ENCODE data around the gene WWOX.

WWOX gene

DNA sequence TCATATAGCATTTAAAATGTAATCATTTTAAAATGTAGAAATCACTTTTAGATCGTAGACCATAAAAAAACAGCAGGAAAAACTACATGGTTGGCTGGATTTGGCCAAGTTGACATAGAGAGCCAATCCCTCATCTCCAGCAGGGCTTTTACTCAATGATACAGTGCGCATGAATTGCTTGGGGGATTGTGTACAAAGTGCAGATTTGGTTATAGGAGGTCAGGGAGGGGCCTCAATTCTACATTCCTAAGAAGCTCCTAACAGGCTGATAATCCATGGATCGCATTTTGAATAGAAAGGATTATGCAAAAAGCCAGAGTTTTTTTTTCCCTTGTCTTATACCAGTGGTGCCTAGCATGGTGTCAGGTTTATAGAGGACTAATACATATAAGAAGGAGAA, 1056.0 kb downstream of the WWOX start:
- TF ChIP-seq, protein P1, sequence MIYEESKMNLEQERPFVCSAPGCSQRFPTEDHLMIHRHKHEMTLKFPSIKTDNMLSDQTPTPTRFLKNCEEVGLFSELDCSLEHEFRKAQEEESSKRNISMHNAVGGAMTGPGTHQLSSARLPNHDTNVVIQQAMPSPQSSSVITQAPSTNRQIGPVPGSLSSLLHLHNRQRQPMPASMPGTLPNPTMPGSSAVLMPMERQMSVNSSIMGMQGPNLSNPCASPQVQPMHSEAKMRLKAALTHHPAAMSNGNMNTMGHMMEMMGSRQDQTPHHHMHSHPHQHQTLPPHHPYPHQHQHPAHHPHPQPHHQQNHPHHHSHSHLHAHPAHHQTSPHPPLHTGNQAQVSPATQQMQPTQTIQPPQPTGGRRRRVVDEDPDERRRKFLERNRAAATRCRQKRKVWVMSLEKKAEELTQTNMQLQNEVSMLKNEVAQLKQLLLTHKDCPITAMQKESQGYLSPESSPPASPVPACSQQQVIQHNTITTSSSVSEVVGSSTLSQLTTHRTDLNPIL (CRISPR knock-in tag; IDR thresholded peaks at IDR 0.05; ENCODE audit: low read depth): no peak
- TF ChIP-seq, protein P2, sequence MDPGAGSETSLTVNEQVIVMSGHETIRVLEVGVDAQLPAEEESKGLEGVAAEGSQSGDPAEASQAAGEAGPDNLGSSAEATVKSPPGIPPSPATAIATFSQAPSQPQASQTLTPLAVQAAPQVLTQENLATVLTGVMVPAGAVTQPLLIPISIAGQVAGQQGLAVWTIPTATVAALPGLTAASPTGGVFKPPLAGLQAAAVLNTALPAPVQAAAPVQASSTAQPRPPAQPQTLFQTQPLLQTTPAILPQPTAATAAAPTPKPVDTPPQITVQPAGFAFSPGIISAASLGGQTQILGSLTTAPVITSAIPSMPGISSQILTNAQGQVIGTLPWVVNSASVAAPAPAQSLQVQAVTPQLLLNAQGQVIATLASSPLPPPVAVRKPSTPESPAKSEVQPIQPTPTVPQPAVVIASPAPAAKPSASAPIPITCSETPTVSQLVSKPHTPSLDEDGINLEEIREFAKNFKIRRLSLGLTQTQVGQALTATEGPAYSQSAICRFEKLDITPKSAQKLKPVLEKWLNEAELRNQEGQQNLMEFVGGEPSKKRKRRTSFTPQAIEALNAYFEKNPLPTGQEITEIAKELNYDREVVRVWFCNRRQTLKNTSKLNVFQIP (CRISPR knock-in tag; IDR thresholded peaks at IDR 0.05; ENCODE audit: borderline replicate concordance, low read depth): no peak
- TF ChIP-seq CSDC2 (CRISPR knock-in tag; IDR thresholded peaks at IDR 0.05): no peak
- no peak for TF ChIP-seq SNAI2 (CRISPR knock-in tag; IDR thresholded peaks at IDR 0.05)
- no peak for TF ChIP-seq ZC3H10 (CRISPR knock-in tag; IDR thresholded peaks at IDR 0.05)
- TF ChIP-seq ZFP3 (CRISPR knock-in tag; IDR thresholded peaks at IDR 0.05): no peak
- no peak for TF ChIP-seq ZNF565 (CRISPR knock-in tag; conservative IDR thresholded peaks at IDR 0.05; ENCODE audit: low read depth)
- TF ChIP-seq ESRRG (CRISPR knock-in tag; IDR thresholded peaks at IDR 0.05): no peak
- TF ChIP-seq ZNF70 (CRISPR knock-in tag; IDR thresholded peaks at IDR 0.05): no peak
- TF ChIP-seq ZNF8 (CRISPR knock-in tag; IDR thresholded peaks at IDR 0.05): no peak
- no peak for TF ChIP-seq TCF4 (CRISPR knock-in tag; IDR thresholded peaks at IDR 0.05; ENCODE audit: borderline replicate concordance)
- TF ChIP-seq TOX (CRISPR knock-in tag; IDR thresholded peaks at IDR 0.05; ENCODE audit: borderline replicate concordance): no peak
- TF ChIP-seq, protein P3, sequence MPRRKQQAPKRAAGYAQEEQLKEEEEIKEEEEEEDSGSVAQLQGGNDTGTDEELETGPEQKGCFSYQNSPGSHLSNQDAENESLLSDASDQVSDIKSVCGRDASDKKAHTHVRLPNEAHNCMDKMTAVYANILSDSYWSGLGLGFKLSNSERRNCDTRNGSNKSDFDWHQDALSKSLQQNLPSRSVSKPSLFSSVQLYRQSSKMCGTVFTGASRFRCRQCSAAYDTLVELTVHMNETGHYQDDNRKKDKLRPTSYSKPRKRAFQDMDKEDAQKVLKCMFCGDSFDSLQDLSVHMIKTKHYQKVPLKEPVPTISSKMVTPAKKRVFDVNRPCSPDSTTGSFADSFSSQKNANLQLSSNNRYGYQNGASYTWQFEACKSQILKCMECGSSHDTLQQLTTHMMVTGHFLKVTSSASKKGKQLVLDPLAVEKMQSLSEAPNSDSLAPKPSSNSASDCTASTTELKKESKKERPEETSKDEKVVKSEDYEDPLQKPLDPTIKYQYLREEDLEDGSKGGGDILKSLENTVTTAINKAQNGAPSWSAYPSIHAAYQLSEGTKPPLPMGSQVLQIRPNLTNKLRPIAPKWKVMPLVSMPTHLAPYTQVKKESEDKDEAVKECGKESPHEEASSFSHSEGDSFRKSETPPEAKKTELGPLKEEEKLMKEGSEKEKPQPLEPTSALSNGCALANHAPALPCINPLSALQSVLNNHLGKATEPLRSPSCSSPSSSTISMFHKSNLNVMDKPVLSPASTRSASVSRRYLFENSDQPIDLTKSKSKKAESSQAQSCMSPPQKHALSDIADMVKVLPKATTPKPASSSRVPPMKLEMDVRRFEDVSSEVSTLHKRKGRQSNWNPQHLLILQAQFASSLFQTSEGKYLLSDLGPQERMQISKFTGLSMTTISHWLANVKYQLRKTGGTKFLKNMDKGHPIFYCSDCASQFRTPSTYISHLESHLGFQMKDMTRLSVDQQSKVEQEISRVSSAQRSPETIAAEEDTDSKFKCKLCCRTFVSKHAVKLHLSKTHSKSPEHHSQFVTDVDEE (CRISPR knock-in tag; IDR thresholded peaks at IDR 0.05): no peak
- TF ChIP-seq ZFP30 (CRISPR knock-in tag; IDR thresholded peaks at IDR 0.05): no peak
- TF ChIP-seq, protein P4, sequence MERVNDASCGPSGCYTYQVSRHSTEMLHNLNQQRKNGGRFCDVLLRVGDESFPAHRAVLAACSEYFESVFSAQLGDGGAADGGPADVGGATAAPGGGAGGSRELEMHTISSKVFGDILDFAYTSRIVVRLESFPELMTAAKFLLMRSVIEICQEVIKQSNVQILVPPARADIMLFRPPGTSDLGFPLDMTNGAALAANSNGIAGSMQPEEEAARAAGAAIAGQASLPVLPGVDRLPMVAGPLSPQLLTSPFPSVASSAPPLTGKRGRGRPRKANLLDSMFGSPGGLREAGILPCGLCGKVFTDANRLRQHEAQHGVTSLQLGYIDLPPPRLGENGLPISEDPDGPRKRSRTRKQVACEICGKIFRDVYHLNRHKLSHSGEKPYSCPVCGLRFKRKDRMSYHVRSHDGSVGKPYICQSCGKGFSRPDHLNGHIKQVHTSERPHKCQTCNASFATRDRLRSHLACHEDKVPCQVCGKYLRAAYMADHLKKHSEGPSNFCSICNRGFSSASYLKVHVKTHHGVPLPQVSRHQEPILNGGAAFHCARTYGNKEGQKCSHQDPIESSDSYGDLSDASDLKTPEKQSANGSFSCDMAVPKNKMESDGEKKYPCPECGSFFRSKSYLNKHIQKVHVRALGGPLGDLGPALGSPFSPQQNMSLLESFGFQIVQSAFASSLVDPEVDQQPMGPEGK (CRISPR knock-in tag; IDR thresholded peaks at IDR 0.05; ENCODE audit: borderline replicate concordance): no peak
- no peak for TF ChIP-seq RARB (CRISPR knock-in tag; IDR thresholded peaks at IDR 0.05)
- TF ChIP-seq, protein P5, sequence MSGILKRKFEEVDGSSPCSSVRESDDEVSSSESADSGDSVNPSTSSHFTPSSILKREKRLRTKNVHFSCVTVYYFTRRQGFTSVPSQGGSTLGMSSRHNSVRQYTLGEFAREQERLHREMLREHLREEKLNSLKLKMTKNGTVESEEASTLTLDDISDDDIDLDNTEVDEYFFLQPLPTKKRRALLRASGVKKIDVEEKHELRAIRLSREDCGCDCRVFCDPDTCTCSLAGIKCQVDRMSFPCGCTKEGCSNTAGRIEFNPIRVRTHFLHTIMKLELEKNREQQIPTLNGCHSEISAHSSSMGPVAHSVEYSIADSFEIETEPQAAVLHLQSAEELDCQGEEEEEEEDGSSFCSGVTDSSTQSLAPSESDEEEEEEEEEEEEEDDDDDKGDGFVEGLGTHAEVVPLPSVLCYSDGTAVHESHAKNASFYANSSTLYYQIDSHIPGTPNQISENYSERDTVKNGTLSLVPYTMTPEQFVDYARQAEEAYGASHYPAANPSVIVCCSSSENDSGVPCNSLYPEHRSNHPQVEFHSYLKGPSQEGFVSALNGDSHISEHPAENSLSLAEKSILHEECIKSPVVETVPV (CRISPR knock-in tag; IDR thresholded peaks at IDR 0.05): no peak
- ATAC-seq: no peak

DNA sequence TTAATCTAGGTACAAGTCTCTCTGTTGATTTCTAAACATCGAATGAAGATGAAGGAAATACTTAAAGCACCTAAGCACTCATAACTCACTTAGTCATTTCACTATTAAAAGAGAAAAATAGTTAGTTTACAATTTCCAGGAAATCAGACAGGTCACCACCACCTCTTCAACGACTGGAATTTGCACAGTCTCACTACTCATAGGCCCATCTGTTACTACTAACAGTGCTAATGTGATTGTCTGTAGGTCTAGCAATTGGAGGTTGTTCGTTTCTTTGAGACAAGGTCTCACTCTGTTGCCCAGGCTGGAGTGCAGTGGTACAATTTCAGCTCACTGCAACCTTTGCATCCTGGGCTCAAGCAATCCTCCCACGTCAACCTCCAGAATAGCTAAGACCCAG, 1056.5 kb downstream of the WWOX start:
- no peak for ATAC-seq

More for the DNA sequence above, 1056.5 kb downstream of the WWOX start:
- no peak for TF ChIP-seq PPARA (CRISPR knock-in tag; IDR thresholded peaks at IDR 0.05; ENCODE audit: borderline replicate concordance)
- TF ChIP-seq, protein P2 (CRISPR knock-in tag; IDR thresholded peaks at IDR 0.05; ENCODE audit: borderline replicate concordance, low read depth): no peak
- no peak for TF ChIP-seq SNAI2 (CRISPR knock-in tag; IDR thresholded peaks at IDR 0.05)
- no peak for TF ChIP-seq ISL1 (CRISPR knock-in tag; IDR thresholded peaks at IDR 0.05)
- TF ChIP-seq ZFP30 (CRISPR knock-in tag; IDR thresholded peaks at IDR 0.05): no peak
- TF ChIP-seq ZNF70 (CRISPR knock-in tag; IDR thresholded peaks at IDR 0.05): no peak
- no peak for TF ChIP-seq ESRRG (CRISPR knock-in tag; IDR thresholded peaks at IDR 0.05)
- no peak for TF ChIP-seq RARB (CRISPR knock-in tag; IDR thresholded peaks at IDR 0.05)
- no peak for TF ChIP-seq ARNTL (CRISPR knock-in tag; IDR thresholded peaks at IDR 0.05; ENCODE audit: borderline replicate concordance, low read depth)
- TF ChIP-seq ZC3H10 (CRISPR knock-in tag; IDR thresholded peaks at IDR 0.05): no peak
- no peak for TF ChIP-seq ZNF565 (CRISPR knock-in tag; conservative IDR thresholded peaks at IDR 0.05; ENCODE audit: low read depth)
- TF ChIP-seq ZNF8 (CRISPR knock-in tag; IDR thresholded peaks at IDR 0.05): no peak
- TF ChIP-seq TOX (CRISPR knock-in tag; IDR thresholded peaks at IDR 0.05; ENCODE audit: borderline replicate concordance): no peak
- TF ChIP-seq, protein P5 (CRISPR knock-in tag; IDR thresholded peaks at IDR 0.05): no peak
- no peak for TF ChIP-seq GLIS3 (CRISPR knock-in tag; IDR thresholded peaks at IDR 0.05)
- TF ChIP-seq, protein P4 (CRISPR knock-in tag; IDR thresholded peaks at IDR 0.05; ENCODE audit: borderline replicate concordance): no peak
- no peak for TF ChIP-seq OSR1 (CRISPR knock-in tag; IDR thresholded peaks at IDR 0.05)
- TF ChIP-seq CSDC2 (CRISPR knock-in tag; IDR thresholded peaks at IDR 0.05): no peak
- no peak for TF ChIP-seq BACH2 (CRISPR knock-in tag; IDR thresholded peaks at IDR 0.05; ENCODE audit: borderline replicate concordance)
- no peak for TF ChIP-seq TCF4 (CRISPR knock-in tag; IDR thresholded peaks at IDR 0.05; ENCODE audit: borderline replicate concordance)

All from SK-N-SH treated with all-trans-retinoic acid at 6 μM for 48 hours (cell line).